T-helper 9 cell (primary cell): ENCODE measurements around the gene ATAD2B.
"Not testable (repeated sequence)": the region's sequence is repeated elsewhere in the genome, so short reads cannot be mapped to it uniquely, and the experiment has no call there.

Experiments used
- DNase-seq: peaks from one replicate; pipeline ENCODE4 v3.0.0-alpha.2; 2020

The ATAD2B gene

DNA sequence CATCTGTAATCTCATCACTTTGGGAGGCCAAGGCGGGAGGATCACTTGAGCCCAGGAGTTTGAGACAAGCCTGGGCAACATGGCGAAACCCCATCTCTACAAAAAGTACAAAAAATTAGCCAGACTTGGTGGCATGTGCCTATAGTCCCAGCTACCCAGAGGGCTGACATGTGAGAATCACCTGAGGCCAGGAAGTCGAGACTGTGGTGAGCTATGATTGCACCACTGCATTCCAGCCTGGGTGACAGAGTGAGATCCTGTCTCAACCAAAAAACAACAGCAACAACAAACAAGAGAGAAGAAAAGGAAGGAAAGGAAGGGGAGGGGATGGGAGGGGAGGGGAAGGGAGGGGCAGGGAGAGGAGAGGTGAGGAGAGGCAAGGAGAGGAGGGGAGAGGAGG, 203.9 kb downstream of the ATAD2B start:
- DNase-seq, result not testable (repeated sequence)

DNA sequence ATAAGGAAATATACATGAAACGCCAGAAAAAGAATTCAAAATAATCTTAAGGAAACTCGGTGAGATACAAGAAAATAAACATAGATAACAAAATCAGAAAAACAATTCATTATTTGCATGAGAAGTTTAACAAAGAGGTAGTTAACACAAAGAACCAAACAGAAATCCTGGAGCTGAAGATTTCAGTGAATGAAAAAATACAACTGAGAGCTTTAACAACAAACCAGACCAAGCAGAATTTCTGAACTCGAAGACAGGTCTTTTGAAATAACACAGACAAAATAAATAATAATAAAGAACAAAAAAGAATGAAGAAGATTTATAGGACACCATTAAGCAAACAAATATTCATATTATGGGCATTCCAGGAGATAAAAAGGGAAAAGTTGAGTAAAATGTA, 204.7 kb downstream of the ATAD2B start:
- DNase-seq, result no peak

DNA sequence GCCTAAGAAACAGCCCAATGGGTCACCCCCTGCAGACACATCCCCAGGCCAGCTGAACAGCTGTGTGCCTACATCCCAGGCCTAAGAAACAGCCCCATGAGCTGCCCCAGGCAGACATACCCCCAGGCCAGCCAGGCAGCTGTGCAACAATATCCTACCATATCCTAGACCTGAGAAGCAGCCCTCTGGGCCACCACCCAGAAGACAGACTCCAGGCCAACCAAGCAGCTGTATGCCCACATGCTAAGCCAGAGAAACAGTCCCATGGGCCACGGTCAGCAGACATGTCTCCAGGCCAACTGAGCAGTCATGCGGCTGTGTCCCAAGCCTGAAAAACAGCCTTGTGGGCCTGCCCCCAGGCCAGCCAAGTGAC, 205.5 kb downstream of the ATAD2B start:
- no peak for DNase-seq

DNA sequence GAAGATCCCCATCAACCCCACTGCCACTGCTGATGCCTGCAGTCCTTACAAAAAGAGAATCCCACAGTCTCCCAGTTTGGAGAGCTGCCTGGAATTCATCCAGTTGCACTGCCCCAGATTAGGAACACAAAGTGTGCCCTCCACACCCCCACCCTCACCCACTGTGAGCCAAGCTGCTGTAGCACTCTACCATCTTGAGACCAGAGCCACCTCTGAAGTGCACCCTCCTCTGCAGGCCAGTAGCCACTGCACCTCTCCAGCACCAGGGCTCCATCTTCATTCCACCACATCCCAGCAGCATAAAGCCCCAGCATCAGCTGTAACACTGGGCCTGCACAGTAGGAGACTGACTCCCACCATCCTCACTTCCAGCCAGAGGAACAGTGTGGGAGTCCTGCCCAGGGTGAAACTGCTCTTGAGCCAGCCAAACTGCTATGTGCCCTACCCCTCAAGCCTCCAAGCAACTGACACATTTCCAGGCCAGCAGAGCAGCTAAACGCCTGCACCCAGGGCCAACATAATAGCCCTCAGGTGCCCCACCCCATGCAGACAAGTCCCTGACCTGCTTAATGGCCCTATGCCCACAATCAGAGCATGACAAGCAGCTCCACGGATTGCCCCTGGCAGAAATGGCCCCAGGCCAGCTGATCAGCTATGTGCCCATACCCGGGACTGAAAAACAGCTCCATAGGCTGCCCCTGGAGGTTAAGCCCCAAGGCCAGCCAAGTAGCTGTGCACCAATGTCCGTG, 206.0 kb downstream of the ATAD2B start:
- no peak for DNase-seq

DNA sequence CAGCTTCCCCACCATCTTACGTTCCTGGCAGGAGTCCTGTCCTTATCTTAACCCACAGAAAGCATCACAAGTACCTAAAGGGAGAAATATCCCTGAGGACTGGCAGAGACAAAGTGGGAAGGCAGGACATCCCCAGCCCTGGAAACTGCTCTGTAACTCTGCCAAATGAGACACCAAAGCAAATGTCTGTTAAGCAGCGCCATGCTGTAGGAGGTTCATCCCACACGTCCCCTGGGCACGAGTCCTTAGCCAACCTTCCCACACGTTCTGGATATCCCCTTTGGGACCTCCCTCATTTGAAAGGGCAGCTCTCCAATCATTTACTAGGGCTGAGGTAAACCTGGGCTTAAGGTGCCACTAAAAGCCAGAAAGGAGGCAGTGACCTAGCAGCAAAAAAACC, 207.2 kb downstream of the ATAD2B start:
- no peak for DNase-seq

DNA sequence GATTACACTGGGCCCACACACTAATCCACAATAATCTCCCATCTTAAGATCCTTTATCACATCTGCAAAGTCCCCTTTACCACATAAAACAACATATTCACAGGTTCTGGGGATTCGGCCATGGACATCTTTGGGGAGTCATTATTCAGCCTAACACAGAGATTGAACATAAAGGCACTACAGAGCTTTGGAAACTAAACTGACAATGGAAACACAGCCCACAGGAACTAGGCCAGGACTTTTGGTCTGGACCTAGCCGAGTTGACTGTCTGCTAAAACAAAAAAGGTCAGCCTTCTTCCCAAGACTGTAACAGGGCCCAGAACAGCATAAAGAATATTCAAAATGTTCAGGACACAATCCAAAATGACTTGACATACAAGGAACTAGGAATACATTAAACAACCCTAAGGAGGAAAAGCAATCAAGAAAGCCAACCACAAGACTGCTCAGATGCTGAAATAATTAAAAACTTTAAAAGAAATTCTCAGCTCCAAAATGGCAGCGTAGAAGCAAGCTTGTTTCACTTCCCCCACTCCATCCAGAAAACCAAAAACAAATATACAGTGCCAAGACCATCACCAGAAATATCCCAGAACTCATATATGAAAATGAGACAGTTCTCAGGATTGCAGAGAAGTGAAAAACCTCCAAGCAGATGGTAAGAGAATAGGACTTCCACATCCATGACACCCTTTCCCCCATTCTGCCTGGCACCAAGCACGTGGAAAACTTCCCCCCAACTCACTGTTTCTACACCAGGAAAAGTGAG, 207.8 kb downstream of the ATAD2B start:
- DNase-seq, result no peak

DNA sequence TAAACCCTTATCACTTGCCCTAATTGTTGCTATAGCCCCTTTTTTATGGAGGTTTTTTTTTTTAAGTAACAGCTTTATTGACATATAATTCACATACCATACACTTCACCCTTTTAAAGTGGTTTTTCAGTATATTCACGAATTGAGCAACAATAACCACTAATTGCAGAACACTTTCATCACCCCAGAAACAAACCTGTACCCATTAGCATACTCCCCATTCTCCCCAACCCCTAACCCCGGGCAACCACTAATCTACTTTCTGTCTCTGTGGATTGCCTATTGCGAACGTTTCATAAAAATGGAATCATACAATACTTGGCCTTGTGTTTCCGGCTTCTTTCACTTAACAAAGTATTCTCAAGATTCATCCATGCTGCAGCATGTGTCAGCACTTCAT, 213.6 kb downstream of the ATAD2B start:
- no peak for DNase-seq

DNA sequence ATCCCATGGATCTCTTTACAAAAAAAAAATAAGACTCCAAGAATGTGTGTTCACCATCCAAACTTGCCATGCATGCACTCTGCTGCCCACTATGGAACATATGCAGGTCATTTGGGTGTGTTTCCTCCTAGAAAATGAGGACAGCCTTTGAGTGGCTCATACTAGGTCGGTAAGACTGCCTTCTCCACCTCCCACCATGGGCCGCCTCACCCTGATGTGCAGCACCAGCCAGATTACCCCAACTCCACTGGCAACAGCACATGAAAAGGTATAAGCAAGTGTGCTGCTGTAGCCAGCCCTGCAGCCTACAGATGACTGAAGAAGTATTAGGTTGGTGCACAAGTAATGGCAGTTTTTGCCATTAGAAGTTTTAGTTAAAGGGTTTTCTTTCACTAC, 214.2 kb downstream of the ATAD2B start:
- DNase-seq, result no peak

DNA sequence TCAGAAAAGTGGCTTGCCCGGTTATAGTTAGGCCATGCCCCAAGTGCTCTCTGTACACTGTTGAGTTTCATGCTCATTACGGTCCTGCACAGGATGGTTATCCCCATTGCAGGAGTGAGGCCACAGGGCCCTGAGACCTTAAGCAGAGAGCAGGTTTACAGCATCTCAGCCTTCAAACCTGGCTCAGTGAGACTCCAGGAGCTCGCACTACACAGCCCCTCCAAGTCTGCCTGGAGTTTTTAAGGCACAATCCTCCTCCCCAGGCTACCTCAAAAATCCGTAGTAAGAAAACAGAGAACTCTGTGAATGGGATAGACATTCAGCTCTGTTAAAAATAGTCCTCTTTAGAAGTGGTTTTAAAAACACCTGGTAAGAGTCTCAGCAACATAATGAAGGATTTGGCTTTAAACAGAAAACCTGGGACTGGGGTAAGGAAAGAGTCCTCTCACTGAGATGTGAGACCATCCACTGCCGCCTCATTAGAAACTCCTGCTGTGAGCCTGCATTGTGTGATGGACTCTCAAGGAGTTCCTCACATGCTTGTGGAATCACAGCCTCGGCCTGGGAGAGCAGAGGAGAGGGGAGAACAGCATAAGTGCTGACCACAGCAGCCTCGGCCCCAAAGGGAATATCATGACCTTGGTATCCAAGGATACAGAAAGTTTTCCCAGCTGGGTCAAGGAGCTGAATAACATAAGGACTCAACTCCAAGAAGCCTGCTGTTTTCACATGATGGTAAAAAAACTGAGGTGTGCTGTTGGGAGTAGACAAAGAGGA, 214.8 kb downstream of the ATAD2B start:
- no peak for DNase-seq

DNA sequence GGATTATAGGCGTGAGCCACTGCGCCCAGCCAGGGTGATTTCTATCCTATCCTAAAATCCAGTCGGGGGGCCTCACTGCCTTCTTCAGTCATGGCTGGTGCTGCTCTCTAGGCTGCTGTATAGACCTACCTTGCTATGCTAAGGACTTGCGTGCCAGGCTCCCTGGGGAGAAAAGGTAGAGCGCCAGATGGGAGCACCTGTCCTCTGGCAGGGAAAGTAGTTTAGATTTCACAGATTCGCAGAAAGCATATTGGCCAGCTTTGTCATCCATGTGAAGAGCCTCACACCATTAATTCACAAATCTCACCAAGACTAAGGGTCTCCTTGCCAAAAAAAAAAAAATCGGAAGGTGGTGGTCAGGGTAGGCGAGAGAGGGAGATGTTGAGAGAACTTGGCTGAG, 217.6 kb downstream of the ATAD2B start:
- no peak for DNase-seq

DNA sequence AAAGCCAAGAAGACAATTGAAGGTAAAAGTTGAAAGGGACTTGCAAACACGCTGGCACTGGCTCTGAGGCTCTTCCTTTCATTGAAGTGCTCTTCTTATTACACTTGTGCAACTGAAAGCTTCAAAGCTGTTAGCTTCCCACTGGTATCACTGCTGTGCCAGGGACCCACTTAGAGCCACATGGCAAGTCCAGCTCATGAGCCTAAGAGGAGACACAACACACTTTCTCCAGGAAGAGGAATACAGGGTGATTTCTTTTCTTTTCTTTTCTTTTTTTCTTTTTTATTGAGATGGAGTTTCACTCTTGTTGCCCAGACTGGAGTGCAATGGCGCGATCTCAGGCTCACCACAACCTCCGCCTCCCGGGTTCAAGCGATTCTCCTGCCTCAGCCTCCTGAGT, 218.2 kb downstream of the ATAD2B start:
- no peak for DNase-seq

DNA sequence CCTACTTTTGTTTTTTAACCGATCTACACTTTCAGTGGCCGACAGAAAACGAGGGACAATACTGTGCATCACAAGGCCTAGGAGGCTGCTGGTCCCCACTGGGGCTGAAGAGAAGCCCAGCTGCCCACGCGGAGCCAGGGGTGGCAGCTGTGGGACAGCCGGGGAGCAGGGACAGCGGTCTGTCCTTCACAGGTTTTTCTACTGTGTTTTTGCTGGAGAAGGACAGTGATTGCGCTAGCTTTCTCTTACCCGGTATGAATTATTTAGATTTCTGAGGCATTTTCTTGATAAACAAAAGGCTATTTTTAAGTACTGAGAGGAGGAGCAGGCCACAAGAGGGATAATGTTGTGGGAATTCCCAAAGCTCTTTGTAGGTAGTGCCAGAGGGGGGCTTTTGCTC, 219.8 kb downstream of the ATAD2B start:
- DNase-seq, result no peak

DNA sequence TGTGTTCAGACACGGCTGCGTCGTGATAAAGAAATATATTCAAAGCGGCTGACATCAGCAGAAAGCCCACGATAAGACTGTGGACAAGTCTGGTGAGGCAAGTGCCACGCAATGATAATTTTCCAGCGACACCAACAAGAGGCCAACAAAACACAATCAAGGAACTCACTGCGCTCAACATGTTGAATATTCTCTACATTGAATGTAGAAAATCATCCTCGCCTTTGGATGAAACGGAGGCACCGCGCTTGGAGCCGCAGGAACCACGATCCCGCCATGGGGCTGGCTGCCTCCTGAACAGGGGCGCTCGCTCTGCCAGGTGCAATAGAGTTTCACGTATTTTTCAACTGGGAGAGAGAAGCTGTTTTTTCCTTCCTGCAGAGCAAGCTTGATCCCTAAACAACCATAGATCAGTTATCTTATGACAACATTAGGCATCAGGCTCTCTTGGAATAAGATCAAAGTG, 220.3 kb downstream of the ATAD2B start:
- no peak for DNase-seq

DNA sequence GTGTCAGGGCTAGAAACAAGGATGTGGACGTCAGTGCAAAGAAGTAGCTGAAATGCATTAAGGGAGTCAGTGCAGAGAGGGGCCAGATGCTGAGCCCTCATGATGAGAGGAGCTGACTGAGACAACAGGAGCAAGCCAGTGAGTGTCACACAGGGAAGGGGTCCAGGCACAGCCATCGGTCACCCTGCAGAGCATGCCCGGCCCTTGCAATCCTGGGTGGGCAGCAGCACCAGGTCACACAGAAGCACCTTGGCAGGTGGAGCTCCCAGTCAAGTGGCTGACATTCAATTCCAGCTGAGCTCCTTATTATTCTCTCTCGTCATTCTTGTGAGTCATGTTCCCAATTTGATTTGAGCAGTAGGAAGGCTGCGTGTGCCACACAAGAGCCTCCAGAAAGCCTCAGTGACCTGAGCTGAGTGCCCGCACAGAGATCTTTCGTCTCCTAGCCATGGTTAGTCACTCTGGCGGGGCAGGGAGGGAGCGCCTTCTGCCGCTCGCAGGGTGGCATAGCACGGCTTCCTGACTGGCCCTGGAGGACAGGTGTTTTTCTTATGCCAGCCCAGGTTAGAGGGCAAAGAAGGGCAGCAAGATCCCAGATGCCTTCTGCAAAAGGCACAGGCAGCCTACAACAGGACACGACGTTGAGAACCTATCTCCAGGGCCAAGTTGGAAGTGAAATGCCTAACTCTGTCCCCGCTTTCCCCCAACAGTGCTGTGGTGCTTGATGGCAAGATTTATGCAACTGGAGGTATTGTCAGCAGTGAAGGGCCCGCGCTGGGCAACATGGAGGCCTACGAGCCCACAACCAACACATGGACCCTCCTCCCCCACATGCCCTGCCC, 220.9 kb downstream of the ATAD2B start:
- DNase-seq, result no peak

DNA sequence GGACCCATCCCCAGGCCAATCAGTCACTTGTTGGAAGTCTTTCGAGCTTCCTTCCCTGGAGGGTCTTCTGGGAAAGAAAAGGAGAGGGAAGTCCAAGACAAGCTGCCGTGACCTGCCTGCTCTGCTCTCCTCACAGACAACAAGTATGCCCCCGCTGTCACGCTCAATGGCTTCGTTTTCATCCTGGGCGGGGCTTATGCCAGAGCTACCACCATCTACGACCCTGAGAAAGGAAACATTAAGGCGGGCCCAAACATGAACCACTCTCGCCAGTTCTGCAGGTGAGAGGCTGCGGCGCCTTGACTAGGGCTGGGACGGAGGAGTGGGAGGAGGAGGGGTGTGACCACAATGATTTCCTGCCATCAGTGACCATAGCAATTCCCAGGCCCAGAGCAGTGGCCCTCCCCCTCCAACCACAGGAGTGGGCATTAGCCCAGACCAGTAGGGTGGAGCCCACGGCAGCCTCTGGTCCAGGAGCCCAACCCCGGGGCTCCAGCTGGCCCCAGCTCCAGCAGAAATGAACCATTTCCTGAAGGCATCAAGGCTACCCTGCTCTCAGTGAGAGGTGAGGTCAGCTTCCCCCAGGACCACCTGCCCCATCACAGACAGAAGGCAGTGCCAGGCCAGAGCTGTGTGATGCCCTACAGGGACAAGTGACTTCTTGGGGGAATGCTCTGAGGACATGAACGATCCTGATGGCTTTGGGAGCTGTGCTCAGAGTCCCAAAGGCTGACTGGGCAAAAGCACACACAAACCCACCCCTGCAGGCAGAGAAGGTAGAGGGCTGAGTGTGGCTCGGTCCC, 223.1 kb downstream of the ATAD2B start:
- no peak for DNase-seq

DNA sequence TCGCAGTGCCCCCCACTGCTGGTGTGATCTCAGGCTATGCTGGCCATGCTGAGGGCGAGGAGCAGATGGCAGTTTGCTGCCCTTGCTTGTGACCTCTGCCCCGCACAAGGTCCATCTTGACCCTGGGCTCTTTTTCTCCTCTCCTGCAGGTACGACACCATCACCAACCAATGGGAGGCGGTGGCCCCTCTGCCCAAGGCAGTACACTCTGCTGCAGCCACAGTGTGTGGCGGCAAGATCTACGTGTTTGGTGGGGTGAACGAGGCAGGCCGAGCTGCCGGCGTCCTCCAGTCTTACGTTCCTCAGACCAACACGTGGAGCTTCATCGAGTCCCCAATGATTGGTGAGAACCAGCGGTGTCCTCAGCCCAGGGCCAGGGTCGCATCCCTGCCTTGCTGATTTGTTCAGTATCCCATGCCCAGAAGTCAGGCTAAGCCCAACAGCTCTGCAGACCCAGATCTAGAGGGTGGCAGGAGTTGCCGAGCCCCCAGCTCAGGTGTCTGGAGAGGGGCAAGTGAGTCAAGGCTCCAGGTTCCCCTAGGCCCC, 223.8 kb downstream of the ATAD2B start:
- no peak for DNase-seq

DNA sequence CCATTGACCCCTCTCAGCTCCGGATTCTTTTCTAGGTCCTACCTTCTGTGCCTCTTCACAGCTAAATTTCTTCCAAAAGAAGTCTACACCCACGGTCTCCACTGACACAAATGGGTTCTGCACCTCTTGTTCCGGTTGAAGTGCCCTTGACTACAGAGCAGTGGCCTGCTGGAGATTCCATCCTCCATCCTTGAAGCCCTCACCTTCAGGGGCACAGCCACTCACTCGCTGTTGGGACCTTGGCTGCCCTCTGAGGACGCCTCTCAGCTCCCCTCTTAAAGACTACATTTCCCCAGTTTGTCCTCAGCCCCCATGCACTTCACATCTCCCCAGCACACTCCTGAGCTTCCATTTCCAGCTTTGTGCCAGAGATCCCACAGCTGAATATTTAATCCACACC, 226.3 kb downstream of the ATAD2B start:
- no peak for DNase-seq

DNA sequence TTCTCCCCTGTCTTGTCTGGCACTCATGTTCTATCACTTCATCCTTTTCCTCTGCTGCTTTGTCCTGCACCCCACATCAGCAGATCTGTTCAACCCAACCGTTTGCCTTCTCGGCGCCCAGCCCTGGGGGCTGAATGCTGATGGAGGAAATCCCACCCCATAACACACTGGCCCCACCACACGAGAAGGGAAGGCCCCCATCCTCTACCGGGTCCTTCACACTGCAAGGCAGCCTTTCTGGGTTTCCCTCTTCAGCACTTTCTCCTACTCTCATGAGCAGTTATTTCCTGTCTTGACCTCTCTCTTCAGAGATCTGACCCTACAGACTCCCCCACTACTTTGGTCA, 227.4 kb downstream of the ATAD2B start:
- DNase-seq, result no peak

DNA sequence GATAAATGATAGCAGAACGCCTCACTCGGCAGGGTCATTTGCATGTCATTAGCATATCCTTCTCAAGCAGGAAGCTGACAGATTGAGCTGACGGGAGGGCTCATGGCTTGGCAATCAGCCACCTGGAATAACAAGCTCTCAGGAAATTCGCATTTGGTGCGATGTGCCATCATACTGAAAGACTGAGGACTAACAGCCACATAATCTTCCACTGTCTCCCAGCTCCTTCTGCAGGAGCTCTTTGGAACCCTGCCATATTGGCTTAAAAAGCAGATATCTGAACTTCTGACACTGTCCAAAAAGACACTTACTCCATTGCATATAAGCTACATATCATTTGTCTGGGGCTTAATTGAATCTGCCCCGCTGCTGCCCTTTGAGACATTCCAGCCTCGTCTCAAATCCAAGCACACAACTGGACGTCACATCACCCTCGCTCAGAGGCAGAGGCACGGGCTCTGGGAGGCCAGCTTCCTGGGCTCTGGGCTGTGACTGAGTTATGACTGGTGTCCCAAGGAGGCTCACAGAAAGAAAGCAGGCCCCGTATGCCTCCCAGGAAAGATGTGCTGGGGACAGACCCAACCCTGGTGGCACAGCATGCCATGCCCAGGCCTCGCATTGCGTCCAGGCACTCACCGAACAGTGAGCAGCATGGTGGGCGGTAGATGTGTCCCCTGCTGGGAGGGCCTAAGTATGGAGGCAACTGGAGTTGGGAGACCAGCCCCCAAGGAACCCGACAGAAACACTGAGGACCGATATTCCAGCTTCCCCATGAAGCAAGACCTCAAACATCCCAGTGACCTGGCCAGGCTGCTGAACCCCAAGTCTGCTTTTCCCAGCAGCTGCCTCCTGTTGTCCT, 228.0 kb downstream of the ATAD2B start:
- DNase-seq, result no peak
